Astrocyte of the spinal cord (primary cell): Measurements from ENCODE around the gene SRGAP1.

Source experiments
- DNase-seq: peaks from one replicate; pipeline ENCODE4 v3.0.0; 2011; ENCODE audit warnings: low read depth, low spot score
- H3K4me3 ChIP-seq: 2 replicates; pipeline ENCODE4 v1.5.1; 2011; ENCODE audit warnings: low read depth, mild to moderate bottlenecking, low read length, moderate library complexity
- CTCF ChIP-seq: IDR thresholded peaks from 2 replicates; pipeline ENCODE4 v1.5.1; 2012; ENCODE audit warnings: low read depth, mild to moderate bottlenecking, low read length, inconsistent platforms
- in situ Hi-C: cut with HindIII; loops from 2 replicates; pipeline ENCODE4 v1.10.0; 2017; ENCODE audit warnings: low sequenced_read_pairs

The SRGAP1 gene

DNA sequence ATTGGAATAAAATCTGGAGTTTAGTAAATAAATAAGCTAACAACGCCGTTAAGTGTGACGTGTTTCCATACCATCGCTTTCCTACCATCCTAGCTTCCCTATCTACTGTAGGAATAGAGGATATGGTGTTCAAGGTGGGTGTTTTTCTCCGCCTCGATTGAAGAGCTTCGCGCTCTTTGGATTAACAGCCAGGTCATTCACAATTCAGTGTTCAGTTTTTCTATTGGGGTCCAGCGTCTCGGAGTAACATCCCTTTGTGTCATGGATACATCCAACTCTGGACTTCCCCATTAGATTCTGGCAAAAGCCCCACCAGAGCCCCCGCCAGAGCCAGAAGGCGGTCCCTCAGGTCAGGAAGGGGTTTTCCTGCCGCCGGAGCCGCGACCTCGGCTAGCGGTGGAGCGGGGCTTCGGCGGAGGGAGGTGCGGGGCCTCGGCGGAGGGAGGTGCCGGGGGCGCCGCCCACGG, 1.2 kb upstream of the SRGAP1 start:
- H3K4me3 ChIP-seq = peak overlapping the region; percentile 98
- in situ Hi-C loops = no loop called here
- DNase-seq = peak; percentile 51
- TF ChIP-seq CTCF = no peak

DNA sequence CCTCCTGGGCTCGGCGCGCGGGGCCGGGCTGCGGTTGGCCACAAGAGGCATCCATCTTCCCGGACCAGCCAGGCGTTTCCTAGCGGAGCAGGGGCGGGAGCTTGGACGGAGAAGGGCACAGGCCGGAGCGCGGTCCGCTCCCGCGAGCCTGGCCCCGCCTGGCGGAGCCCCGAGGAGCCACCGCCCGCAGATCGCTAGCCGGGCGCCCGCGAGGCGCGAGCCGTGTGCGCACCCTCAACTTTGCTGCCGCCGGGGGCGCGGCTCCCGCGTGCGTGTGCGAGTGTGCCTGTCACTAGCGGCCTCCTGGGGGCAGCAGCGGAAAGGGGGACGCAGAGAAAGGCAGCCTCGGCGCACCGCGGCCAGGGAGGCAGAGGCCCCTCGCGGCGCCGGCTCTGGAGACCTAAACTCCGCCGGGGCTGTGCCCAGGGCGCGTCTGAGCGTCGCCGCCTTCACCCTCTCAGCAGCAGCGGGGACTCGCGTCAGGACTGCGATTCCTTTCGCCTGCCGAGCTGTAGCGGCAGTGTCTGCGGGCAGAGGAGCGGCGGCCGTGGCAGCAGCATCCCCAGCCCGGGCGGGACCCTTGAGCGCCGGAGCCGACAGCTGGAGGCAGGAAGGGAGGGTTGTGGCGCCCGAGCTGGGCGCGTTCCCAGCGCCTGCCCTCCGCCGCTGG, 644 bp upstream of the SRGAP1 start:
- TF ChIP-seq CTCF = peak; percentile 83
- in situ Hi-C loops = no loop called here
- H3K4me3 ChIP-seq = peak overlapping the region; percentile 98
- DNase-seq = peak; percentile 94

- peak overlapping the region; percentile 98 for H3K4me3 ChIP-seq
- DNase-seq = peak; percentile 61
- TF ChIP-seq CTCF = no peak
- in situ Hi-C loops = no loop called here
Observed at GRCh38 chr12:63845726-63846125, 1.2 kb downstream of the SRGAP1 start.

DNA sequence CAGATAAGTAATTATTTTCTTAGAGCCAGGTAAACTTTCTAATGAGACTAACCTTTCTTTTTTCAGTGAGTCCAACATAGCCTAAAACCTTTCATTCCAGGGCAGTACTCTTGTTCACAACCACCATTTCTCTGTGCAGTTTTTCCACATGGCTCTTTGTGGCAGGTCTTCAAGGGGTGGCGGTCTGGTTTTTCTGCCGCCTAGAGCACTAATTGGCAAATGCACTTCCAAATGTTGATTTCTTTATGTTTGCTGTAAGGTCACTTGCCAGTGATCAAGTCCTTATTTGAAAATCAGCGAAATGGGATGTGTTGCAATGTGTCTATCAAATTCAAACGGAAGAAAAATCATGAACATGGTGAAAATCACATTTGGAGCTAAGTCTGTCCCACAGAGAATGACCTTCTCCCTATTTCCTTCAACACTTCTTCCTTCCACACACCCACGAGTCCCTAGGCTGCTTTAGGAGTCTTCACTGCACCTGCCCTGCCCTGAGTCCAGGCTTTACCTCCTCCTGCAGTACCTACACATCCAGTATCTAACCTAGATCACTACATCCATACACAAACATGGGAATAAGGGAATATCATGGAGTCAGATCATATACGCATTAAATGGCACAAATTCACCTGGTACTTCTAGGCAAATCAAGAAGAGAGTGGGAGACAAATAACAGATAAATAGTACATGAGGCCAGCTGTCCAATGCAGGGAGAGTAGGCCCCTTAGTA, 1.9 kb downstream of the SRGAP1 start:
- TF ChIP-seq CTCF = peak; percentile 17
- in situ Hi-C loops = no loop called here
- H3K4me3 ChIP-seq = peak overlapping the region; percentile 98
- DNase-seq = peak; percentile 36

DNA sequence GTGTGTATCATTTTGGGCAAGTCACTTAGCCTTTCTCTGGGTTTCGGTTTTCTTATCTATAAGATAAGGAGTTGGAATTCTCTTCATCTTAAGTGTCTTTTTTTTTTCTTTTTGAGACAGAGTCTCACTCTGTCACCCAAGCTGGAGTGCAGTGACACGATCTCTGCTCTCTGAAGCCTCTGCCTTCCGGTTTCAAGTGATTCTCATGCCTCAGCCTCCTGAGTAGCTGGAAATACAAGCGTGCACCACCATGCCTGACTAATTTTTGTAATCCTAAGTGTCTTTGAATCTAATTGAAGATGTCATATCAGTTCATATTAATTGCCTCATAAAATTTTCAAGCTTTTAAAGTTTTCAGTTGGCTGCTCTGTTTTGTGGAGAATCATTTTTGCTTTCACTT, 4.0 kb downstream of the SRGAP1 start:
- no peak for TF ChIP-seq CTCF
- no peak for DNase-seq
- no peak overlapping the region for H3K4me3 ChIP-seq
- in situ Hi-C loops = no loop called here

DNA sequence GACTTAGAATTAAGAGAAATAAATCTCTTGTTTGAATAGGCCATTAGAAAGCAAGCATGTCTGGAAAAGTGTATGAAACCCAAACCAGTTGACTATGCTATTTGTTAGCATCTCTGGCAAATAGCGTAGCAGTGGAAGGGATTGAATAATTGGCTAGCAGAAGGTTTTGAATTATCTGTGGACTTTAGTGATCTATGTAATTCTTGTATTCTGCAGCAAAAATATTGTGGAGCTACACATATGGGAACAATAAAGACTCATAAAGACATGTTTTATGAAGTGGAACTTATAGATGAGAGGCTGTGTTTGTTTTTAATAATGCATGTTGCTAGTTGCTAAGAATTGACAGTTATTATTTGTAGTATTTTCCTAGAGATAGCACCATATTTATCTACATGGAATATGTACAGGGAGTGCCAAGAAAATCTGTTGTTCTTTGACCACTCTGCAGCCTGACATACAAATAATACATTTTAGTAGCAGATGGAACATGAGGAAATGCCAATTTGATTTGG, 4.7 kb downstream of the SRGAP1 start:
- H3K4me3 ChIP-seq = no peak overlapping the region
- in situ Hi-C loops = no loop called here
- no peak for TF ChIP-seq CTCF
- DNase-seq = no peak
